Transverse colon (tissue), 4 donors: ENCODE measurements around the gene TAF11L3. TPM values are rescaled to one million over a fixed set of nuclear protein-coding genes. Genes with fewer than 3 reads are reported as not detected.
"Not testable (repeated sequence)": the region's sequence is repeated elsewhere in the genome, so short reads cannot be mapped to it uniquely, and the experiment has no call there.

ENCODE experiments used
- DNase-seq: peaks from one replicate; pipeline ENCODE4 v3.0.0-alpha.2; 2019
- H3K27ac ChIP-seq, 4 donors: fragments of 200-600 bp; sonication (generic); 2 replicates each; pipeline ENCODE4 v1.5.1; 2016 to 2018; ENCODE audit warnings: inconsistent platforms in 4 of 4
- H3K27me3 ChIP-seq: fragments of 200-600 bp; sonication (generic); 2 replicates; pipeline ENCODE4 v1.5.1; 2017; ENCODE audit warnings: inconsistent platforms
- H3K36me3 ChIP-seq, 4 donors: fragments of 200-600 bp; sonication (generic); 2 replicates each; pipeline ENCODE4 v1.5.1; 2017 to 2019; ENCODE audit warnings: inconsistent platforms in 4 of 4
- H3K4me1 ChIP-seq, 4 donors: fragments of 200-600 bp; sonication (generic); 2 replicates each; pipeline ENCODE4 v1.5.1; 2017 to 2020; ENCODE audit warnings: inconsistent platforms in 4 of 4
- H3K4me3 ChIP-seq, 4 donors: fragments of 200-600 bp; sonication (generic); 1 replicate in 1 of 4; 2 replicates in 3 of 4; pipeline versions ENCODE4 v1.5.1 to v1.6.1; 2017 to 2019; ENCODE audit warnings: inconsistent platforms in 4 of 4
- H3K9me3 ChIP-seq, 2 donors: fragments of 200-600 bp; sonication (generic); 2 replicates each; pipeline ENCODE4 v1.5.1; 2017 to 2019; ENCODE audit warnings: inconsistent platforms in 2 of 2
- CTCF ChIP-seq, 5 experiments: fragments of 200-600 bp in 3 of 5; fragments of 450-650 bp in 2 of 5; sonication (generic) in 3 of 5; IDR thresholded peaks; 1 replicate in 2 of 5; 2 replicates in 3 of 5; pipeline ENCODE4 v1.5.1; 2016 to 2017; ENCODE audit warnings: antibody characterized with exemption in 5 of 5, inconsistent platforms in 3 of 5, mild to moderate bottlenecking in 2 of 5, moderate library complexity in 1 of 5
- EP300 ChIP-seq: sonication (generic); formaldehyde crosslinking; IDR thresholded peaks from one replicate; pipeline ENCODE4 v1.6.1; 2017; ENCODE audit warnings: antibody characterized with exemption, low read depth
- POLR2A ChIP-seq: fragments of 450-650 bp; IDR thresholded peaks from one replicate; pipeline ENCODE4 v1.6.1; 2016; ENCODE audit warnings: antibody characterized with exemption, mild to moderate bottlenecking, moderate library complexity
- POLR2AphosphoS5 ChIP-seq, 3 donors: sonication (generic); formaldehyde crosslinking; IDR thresholded peaks; one replicate each; pipeline ENCODE4 v1.6.1; 2016; ENCODE audit warnings: antibody characterized with exemption in 3 of 3
- WGBS, 2 donors: methylation state at CpG; one replicate each; pipeline ENCODE4 v1.1.5; 2018; ENCODE audit warnings: low coverage in 1 of 2; 5-methylcytosine and 5-hydroxymethylcytosine counted together
- in situ Hi-C, 4 donors: fragments of 200-750 bp; cut with MboI; loops; one replicate each; pipeline versions ENCODE4 v1.15.0 to v1.15.1; 2017; ENCODE audit warnings: low sequenced_read_pairs in 3 of 4, low pct_ligation_motif_present in 1 of 4, low pct_unique_long_range_greater_than_20kb in 1 of 4
- intact Hi-C: fragments of 100-400 bp; cut with DNase I; formaldehyde crosslinking; loops from one replicate; pipeline ENCODE4 v1.15.1; 2023; ENCODE audit warnings: low total_unique reads
- total RNA-seq, 4 donors: library from RNA; depleted of rRNA; stranded (reverse); fragments of >200 nt; gene quantifications; one replicate each; pipeline ENCODE4 v1.1.0, GENCODE V29; 2016

The TAF11L3 gene
- total RNA-seq, 4 donors from 2014 or later: not detected

GRCh38 chr5:17492770-17493169 is 25.4 kb upstream of the TAF11L3 start:
- intact Hi-C loops (no loop called here), in situ Hi-C loops (no loop called here)
- TF ChIP-seq POLR2AphosphoS5 (IDR thresholded peaks at IDR 0.05) (no peak), CTCF (IDR thresholded peaks at IDR 0.05) (no peak), EP300 (no peak), POLR2A (no peak)
- Histone ChIP-seq H3K4me3 (no peak overlapping the region), H3K27me3 (no peaks in the 10 kb centered on the region), H3K4me1 (no peaks in the 10 kb centered on the region), H3K27ac (no peak overlapping the region), H3K36me3 (no peaks in the 10 kb centered on the region), H3K9me3 (no peaks in the 10 kb centered on the region)
- 91 to 100% methylated on average over 3 of the region's 3 CpGs for WGBS, 2 donors
- DNase-seq: no peak

GRCh38 chr5:17497446-17497845 is 20.7 kb upstream of the TAF11L3 start:
- no peaks in the 10 kb centered on the region for H3K9me3 ChIP-seq
- in situ Hi-C loops: no loop called here
- no peak for TF ChIP-seq POLR2AphosphoS5 (IDR thresholded peaks at IDR 0.05)
- TF ChIP-seq CTCF (IDR thresholded peaks at IDR 0.05): no peak
- TF ChIP-seq POLR2A: no peak
- no peak for TF ChIP-seq EP300
- WGBS, 2 donors: 81 to 83% methylated on average over 2 to 4 of the region's 4 CpGs
- H3K4me1 ChIP-seq: no peaks in the 10 kb centered on the region
- no peaks in the 10 kb centered on the region for H3K36me3 ChIP-seq
- DNase-seq: no peak
- no peak overlapping the region for H3K27ac ChIP-seq
- H3K27me3 ChIP-seq: no peaks in the 10 kb centered on the region
- intact Hi-C loops: no loop called here
- no peak overlapping the region for H3K4me3 ChIP-seq

GRCh38 chr5:17497931-17498330 is 20.2 kb upstream of the TAF11L3 start, which contains the start of gene TAF11L2:
TSS of gene TAF11L2 (plus strand) at chr5:17498231.
- in situ Hi-C loops, H3K27ac ChIP-seq, H3K4me3 ChIP-seq, H3K36me3 ChIP-seq, H3K27me3 ChIP-seq, intact Hi-C loops, DNase-seq, H3K9me3 ChIP-seq, H3K4me1 ChIP-seq: not testable (repeated sequence)
- WGBS, 2 donors: 89% methylated on average over 8 of the region's 8 CpGs; no CpG with 5 or more reads in 1 of the 2 donors

- TF ChIP-seq POLR2AphosphoS5 (IDR thresholded peaks at IDR 0.05) (no peak), EP300 (no peak), POLR2A (no peak), CTCF (IDR thresholded peaks at IDR 0.05) (no peak)
- WGBS, 2 donors: 96 to 98% methylated on average over 5 to 11 of the region's 17 CpGs
- intact Hi-C loops (no loop called here), in situ Hi-C loops (no loop called here)
- H3K27ac ChIP-seq: no peak overlapping the region
- H3K9me3 ChIP-seq: no peaks in the 10 kb centered on the region
- no peaks in the 10 kb centered on the region for H3K36me3 ChIP-seq
- no peaks in the 10 kb centered on the region for H3K4me1 ChIP-seq
- DNase-seq: no peak
- H3K27me3 ChIP-seq: no peaks in the 10 kb centered on the region
- H3K4me3 ChIP-seq: no peak overlapping the region
These were observed 6.3 kb upstream of the TAF11L3 start for GRCh38 chr5:17511775-17512325.

- peak; percentile 13 for DNase-seq
- H3K27me3 ChIP-seq, H3K4me1 ChIP-seq, H3K9me3 ChIP-seq, H3K36me3 ChIP-seq, H3K4me3 ChIP-seq, intact Hi-C loops, in situ Hi-C loops, H3K27ac ChIP-seq: not testable (repeated sequence)
- 72 to 80% methylated on average over 5 to 12 of the region's 12 CpGs for WGBS, 2 donors
These were observed 641 bp upstream of the TAF11L3 start for GRCh38 chr5:17517526-17517925.

- H3K4me1 ChIP-seq, intact Hi-C loops, in situ Hi-C loops, DNase-seq, H3K9me3 ChIP-seq, H3K4me3 ChIP-seq, H3K36me3 ChIP-seq, H3K27ac ChIP-seq, H3K27me3 ChIP-seq: not testable (repeated sequence)
- 94% methylated on average over 8 to 9 of the region's 14 CpGs for WGBS, 2 donors
These were observed 1.3 kb downstream of the TAF11L3 start for GRCh38 chr5:17519508-17519907.

GRCh38 chr5:17521501-17521900 is 3.3 kb downstream of the TAF11L3 start, which contains the start of gene TAF11L4:
TSS of gene TAF11L4 (plus strand) at chr5:17521801.
- H3K27ac ChIP-seq, intact Hi-C loops, H3K4me1 ChIP-seq, H3K36me3 ChIP-seq, in situ Hi-C loops, H3K27me3 ChIP-seq, H3K9me3 ChIP-seq, H3K4me3 ChIP-seq, DNase-seq: not testable (repeated sequence)
- no CpG with 5 or more reads among the region's 15 CpGs for WGBS, 2 donors

GRCh38 chr5:17524935-17525334 is 6.8 kb downstream of the TAF11L3 start, which contains the start of gene TAF11L5:
TSS of gene TAF11L5 (plus strand) at chr5:17525235.
- in situ Hi-C loops, H3K9me3 ChIP-seq, H3K4me1 ChIP-seq, H3K27me3 ChIP-seq, H3K4me3 ChIP-seq, intact Hi-C loops, DNase-seq, H3K27ac ChIP-seq, H3K36me3 ChIP-seq: not testable (repeated sequence)
- WGBS, 2 donors: no CpG with 5 or more reads among the region's 15 CpGs
